Measurements from ENCODE around the gene GTF2H3. TPM values are rescaled to one million over a fixed set of nuclear protein-coding genes. Genes with fewer than 3 reads are reported as not detected.
A peak's percentile ranks its signal among the peaks of the same experiment; 100 is the strongest.

GTF2H3 gene
- total RNA-seq, 1 donor from 2014 or later, result 39.2 TPM

DNA sequence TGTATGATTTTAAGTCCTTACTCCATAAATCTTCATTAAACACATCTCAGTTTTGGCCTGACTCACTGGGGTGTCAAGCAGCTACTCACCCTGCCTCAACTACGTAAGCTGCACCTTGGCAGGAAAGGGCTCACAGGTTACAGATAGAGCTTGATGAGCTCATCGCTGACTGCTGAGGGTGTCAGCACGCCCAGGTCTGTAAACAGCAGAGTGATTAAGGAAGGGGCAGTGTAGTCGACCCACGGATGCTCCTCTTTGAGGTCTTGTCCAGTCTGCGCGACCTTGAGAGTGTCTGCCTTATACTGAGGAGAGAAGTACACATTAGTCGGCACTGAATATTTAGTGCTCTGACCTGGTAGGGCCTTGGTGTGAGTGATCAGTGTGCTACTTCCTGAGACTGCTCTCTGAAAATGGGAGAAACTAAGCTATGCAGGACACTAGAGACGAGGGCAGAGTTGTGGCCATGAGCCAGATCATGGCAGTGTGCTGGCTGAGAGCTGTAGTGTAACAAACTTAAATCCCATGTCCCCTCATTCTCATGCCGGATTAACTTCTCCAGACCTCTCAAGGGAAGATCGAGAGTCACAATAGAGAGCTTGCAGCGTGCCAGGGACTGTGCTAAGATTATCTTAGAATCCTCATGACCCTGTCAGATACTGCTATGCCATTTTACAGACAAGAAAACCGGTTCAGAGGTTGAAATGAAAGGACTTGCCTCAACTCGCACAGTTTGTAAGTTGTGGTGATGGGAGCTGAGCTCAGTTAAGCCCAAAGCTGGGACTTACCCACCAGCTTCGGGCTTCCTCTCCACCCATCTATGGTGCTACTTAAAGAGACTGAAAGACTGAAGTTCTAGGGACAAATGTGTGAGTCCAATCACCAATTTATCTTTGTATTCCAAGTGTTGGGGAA, 11.8 kb upstream of the GTF2H3 start:
- Histone ChIP-seq H3K27me3 (ENCODE audit: control insufficient read depth, insufficient read depth, low read length) (no peaks in the 10 kb centered on the region), H3K4me3 (ENCODE audit: low read depth, low read length) (no peak overlapping the region), H3K36me3 (ENCODE audit: control insufficient read depth, insufficient read depth, low read length) (peaks cover 20% of the 10 kb centered on the region)
- TF ChIP-seq, protein P1, sequence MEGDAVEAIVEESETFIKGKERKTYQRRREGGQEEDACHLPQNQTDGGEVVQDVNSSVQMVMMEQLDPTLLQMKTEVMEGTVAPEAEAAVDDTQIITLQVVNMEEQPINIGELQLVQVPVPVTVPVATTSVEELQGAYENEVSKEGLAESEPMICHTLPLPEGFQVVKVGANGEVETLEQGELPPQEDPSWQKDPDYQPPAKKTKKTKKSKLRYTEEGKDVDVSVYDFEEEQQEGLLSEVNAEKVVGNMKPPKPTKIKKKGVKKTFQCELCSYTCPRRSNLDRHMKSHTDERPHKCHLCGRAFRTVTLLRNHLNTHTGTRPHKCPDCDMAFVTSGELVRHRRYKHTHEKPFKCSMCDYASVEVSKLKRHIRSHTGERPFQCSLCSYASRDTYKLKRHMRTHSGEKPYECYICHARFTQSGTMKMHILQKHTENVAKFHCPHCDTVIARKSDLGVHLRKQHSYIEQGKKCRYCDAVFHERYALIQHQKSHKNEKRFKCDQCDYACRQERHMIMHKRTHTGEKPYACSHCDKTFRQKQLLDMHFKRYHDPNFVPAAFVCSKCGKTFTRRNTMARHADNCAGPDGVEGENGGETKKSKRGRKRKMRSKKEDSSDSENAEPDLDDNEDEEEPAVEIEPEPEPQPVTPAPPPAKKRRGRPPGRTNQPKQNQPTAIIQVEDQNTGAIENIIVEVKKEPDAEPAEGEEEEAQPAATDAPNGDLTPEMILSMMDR (IDR thresholded peaks at IDR 0.05; ENCODE audit: insufficient read depth, low read length, severe bottlenecking), result no peak
- FAIRE-seq, result no peak
- peak; percentile 94 for DNase-seq (ENCODE audit: low read depth)

DNA sequence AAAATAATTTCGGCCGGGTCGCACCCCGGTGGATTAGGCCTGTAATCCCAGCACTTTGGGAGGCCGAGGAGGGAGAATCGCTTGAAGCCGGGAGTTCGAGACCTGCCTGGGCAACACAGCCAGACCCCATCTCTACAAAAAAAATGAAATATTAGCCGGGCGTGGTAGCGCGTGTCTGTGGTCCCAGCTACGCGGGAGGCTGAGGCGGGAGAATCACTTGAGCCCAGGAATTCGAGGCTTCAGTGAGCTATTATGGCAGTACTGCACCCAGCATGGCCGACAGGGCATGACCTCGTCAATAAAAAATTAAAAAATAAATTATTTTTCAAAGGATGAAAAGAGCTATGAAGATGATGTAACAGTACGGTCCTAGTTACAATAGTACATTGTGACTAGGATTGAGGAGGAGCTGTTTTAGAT, 523 bp downstream of the GTF2H3 start:
- TF ChIP-seq, protein P1 (IDR thresholded peaks at IDR 0.05; ENCODE audit: insufficient read depth, low read length, severe bottlenecking), result no peak
- peaks cover 4% of the 10 kb centered on the region for H3K36me3 ChIP-seq (ENCODE audit: control insufficient read depth, insufficient read depth, low read length)
- no peaks in the 10 kb centered on the region for H3K27me3 ChIP-seq (ENCODE audit: control insufficient read depth, insufficient read depth, low read length)
- no peak for FAIRE-seq
- H3K4me3 ChIP-seq (ENCODE audit: low read depth, low read length), result peak overlapping the region; percentile 99
- DNase-seq (ENCODE audit: low read depth), result no peak

DNA sequence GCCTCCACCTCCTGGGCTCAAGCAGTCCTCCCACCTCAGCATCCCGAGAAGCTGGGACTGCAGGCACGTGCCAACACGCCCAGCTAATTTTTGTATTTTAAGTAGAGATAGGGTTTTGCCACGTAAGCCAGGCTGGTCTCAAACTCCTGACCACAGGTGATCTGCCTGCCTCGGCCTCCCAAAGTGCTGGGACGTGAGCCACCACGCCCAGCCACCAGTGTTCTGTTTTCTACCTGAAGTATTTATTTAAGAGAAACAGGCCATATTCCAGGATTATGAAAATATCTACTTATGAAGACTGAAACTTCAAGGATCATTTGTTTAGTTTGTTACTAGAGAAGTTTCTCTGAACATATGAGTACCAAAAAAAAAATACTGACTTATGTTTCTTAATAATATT, 10.3 kb downstream of the GTF2H3 start:
- TF ChIP-seq, protein P1 (IDR thresholded peaks at IDR 0.05; ENCODE audit: insufficient read depth, low read length, severe bottlenecking), result no peak
- Histone ChIP-seq H3K27me3 (ENCODE audit: control insufficient read depth, insufficient read depth, low read length) (no peaks in the 10 kb centered on the region), H3K36me3 (ENCODE audit: control insufficient read depth, insufficient read depth, low read length) (peaks cover 19% of the 10 kb centered on the region), H3K4me3 (ENCODE audit: low read depth, low read length) (no peak overlapping the region)
- no peak for FAIRE-seq
- peak; percentile 12 for DNase-seq (ENCODE audit: low read depth)

DNA sequence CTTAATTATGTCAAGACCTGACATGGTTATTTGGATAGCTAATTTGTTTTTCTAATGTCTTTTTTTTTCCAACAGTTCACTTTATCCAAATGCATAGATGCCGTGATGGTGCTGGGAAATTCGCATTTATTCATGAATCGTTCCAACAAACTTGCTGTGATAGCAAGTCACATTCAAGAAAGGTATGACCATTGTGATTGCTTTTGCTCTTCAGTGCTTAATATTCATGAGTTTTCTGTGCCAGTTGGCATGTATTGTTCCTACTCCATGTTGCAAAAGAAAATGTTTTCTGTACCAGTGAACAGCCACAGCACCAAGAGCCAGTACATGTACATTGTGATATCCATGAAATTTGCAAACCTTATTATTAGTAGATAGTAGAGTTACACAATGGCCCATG, 11.8 kb downstream of the GTF2H3 start:
- FAIRE-seq (no peak), DNase-seq (ENCODE audit: low read depth) (no peak)
- no peaks in the 10 kb centered on the region for H3K27me3 ChIP-seq (ENCODE audit: control insufficient read depth, insufficient read depth, low read length)
- TF ChIP-seq, protein P1 (IDR thresholded peaks at IDR 0.05; ENCODE audit: insufficient read depth, low read length, severe bottlenecking), result no peak
- no peak overlapping the region for H3K4me3 ChIP-seq (ENCODE audit: low read depth, low read length)
- H3K36me3 ChIP-seq (ENCODE audit: control insufficient read depth, insufficient read depth, low read length), result peaks cover 18% of the 10 kb centered on the region

DNA sequence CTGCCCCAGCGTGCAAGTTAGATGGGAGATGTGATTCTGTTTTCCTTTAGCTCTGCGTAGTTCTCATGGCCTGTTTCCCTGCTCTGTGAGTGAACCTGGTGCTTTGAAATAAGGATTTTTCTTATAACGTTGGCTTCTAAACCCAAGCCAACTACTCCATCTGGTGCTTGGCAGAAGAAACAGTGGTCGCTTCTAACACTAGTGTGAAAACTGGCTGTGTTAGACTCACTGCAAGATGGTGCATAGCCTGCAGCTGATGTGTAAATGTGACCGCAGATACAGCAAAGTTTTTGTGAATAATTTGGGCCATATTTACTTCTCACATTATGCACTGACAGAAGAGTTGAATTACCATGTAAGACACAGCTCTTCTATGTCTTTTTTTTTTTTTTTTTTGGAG, 12.2 kb downstream of the GTF2H3 start:
- Histone ChIP-seq H3K4me3 (ENCODE audit: low read depth, low read length) (no peak overlapping the region), H3K27me3 (ENCODE audit: control insufficient read depth, insufficient read depth, low read length) (no peaks in the 10 kb centered on the region), H3K36me3 (ENCODE audit: control insufficient read depth, insufficient read depth, low read length) (peaks cover 18% of the 10 kb centered on the region)
- DNase-seq (ENCODE audit: low read depth) (no peak), FAIRE-seq (no peak)
- TF ChIP-seq, protein P1 (IDR thresholded peaks at IDR 0.05; ENCODE audit: insufficient read depth, low read length, severe bottlenecking), result no peak
